Activated naive CD4-positive, alpha-beta T cell treated with Interleukin-2 at 50 U/mL for 16 hours (primary cell): ENCODE results near the gene ALOXE3.

Source experiments
- DNase-seq: peaks from one replicate; pipeline ENCODE4 v3.0.0-alpha.2; 2020

Gene ALOXE3

DNA sequence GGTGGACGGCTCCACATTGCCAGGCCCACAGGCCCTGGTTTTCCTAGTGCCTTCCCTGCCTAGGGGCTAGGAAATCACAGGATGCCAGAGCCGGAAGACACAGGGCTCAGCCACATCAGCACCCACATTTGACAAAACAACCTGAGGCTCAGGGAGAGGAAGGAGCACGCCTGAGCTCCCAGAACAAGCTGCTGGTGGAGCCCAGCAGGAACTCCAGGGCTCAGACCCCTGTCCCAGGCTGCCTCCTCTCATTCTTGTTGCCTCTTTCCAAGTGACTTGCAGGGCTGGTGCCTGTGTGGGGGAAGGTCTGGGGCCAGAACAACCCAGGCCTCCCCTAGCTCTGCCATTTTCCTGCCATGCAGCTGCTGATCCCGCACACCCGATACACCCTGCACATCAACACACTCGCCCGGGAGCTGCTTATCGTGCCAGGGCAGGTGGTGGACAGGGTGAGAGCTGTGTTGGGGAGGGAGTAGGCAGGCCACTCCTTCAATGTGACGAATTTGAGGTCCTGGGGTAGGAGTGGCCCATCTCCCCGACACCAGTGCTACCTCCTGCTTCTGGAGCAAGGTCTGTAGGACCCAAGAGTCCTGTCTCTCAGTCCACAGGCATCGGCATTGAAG lies 71.9 kb downstream of the ALOXE3 start:
- DNase-seq = no peak
